ENCODE results near the gene RASSF7.

The RASSF7 gene

DNA sequence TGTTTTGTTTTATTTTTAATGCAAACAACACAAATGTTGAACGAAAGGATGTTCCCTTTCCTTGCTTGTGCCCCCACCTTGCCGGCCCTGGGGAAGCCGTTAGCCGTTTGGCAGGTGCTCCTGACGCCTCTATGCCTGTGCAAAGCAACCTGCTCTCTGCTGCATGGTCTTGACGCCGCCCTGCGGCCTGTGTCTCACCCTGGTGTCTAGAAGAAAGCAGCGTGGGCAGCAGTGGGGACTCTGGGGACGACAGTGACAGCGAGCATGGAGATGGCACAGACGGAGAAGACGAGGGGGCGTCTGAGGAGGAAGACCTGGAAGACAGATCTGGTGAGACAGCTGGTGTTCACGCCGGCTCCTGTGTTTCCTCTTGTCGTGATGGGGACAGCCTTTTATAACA lies 21.0 kb downstream of the RASSF7 start:
- H3K4me3 ChIP-seq (replicated peaks in 1 of 2; ENCODE audit: low read depth in 2 of 2, low read length in 2 of 2) = no peak overlapping the region
- TF ChIP-seq, protein P1, sequence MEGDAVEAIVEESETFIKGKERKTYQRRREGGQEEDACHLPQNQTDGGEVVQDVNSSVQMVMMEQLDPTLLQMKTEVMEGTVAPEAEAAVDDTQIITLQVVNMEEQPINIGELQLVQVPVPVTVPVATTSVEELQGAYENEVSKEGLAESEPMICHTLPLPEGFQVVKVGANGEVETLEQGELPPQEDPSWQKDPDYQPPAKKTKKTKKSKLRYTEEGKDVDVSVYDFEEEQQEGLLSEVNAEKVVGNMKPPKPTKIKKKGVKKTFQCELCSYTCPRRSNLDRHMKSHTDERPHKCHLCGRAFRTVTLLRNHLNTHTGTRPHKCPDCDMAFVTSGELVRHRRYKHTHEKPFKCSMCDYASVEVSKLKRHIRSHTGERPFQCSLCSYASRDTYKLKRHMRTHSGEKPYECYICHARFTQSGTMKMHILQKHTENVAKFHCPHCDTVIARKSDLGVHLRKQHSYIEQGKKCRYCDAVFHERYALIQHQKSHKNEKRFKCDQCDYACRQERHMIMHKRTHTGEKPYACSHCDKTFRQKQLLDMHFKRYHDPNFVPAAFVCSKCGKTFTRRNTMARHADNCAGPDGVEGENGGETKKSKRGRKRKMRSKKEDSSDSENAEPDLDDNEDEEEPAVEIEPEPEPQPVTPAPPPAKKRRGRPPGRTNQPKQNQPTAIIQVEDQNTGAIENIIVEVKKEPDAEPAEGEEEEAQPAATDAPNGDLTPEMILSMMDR (IDR thresholded peaks at IDR 0.05; ENCODE audit: low read depth, low read length) = no peak
- no peak for DNase-seq (ENCODE audit: low read depth in 2 of 2)

DNA sequence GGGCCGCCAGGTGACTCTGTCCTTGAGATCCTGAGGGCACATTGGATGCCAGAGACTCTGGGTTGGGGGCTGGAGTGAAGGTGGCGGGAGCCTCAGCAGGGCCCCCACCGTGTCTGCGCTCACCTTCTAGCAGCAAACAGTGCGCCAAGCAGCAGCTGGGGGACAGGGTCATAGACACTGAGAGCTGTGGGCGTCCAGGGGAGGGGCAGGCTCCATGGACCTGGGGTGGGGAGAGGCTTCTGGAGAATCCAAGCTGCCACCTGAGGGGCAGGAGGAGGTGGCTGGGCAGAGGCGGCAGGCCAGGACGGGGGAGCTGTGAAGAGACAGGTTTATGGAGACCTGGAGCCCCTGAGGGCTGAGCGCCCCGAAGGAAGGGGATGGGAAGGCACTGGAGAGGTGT lies 23.5 kb downstream of the RASSF7 start:
- no peak for DNase-seq (ENCODE audit: low read depth in 2 of 2)
- TF ChIP-seq, protein P1 (IDR thresholded peaks at IDR 0.05; ENCODE audit: low read depth, low read length) = no peak
- no peak overlapping the region for H3K4me3 ChIP-seq (replicated peaks in 1 of 2; ENCODE audit: low read depth in 2 of 2, low read length in 2 of 2)

DNA sequence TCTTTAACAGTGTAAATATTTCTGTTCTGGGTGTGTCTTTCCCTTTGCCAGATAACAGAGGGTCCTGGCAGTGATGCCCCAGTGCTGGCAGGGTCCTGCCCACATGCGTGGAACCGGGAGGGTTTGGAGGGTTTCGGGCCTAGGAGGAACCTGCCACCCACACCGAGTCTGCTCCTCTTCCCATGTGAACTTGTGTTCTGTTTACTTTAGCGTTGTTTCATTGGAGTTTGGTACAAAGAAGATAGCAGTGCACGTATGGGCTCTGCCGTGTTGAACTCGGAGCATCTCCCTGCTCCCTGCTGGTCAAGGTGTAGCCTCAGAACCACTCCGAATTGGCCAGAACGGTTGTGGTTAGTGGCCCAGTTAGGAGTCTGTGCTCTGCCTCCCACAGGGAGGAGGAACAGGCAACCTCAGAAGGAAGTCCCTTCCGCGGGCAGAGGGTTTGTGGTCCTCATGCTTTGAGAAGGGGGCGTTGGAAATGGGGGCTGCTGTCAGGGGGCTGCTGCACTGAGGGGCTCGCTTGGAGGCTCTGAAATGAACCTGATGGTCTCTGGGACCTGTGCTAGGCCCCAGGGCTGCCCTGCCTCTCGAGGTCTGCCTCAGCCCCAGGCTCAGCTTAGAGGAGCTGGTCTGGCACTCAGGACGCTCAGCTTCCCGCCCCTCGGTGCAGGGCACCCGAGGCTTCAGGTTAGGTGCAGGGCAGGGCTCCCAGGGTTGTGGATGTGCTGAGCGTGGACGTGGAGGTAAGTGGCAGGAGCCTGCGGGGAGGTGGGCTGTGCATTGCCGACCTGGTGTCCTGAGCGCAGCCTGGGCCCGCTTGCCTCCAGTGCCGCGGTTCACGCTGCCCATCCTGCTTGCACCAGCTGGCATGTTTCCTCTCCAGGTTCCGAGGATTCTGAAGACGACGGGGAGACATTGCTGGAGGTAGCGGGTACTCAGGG lies 25.9 kb downstream of the RASSF7 start:
- TF ChIP-seq, protein P1 (IDR thresholded peaks at IDR 0.05; ENCODE audit: low read depth, low read length) = no peak
- DNase-seq (ENCODE audit: low read depth in 2 of 2) = no peak
- H3K4me3 ChIP-seq (replicated peaks in 1 of 2; ENCODE audit: low read depth in 2 of 2, low read length in 2 of 2) = no peak overlapping the region

DNA sequence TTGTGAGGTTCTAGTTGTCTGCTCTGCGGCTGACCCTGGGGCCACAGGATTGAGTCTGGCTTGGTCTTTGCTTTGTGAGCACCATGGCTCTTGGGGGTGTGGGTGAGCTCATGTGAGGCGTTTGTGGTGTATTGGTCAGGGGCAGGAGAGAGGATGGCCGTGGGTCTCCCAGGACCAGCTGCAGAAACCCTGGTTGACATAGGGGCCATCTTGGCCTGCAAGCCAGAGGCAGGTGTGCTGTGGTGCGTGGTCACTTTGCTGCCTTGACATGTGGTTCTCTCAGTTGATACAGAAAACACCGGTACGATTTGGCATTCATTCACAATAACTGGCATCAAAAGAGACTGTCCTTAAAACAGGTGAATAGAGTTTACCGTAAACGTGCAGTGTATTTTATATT lies 26.8 kb downstream of the RASSF7 start:
- DNase-seq (ENCODE audit: low read depth in 2 of 2) = no peak
- TF ChIP-seq, protein P1 (IDR thresholded peaks at IDR 0.05; ENCODE audit: low read depth, low read length) = no peak
- H3K4me3 ChIP-seq (replicated peaks in 1 of 2; ENCODE audit: low read depth in 2 of 2, low read length in 2 of 2) = no peak overlapping the region

DNA sequence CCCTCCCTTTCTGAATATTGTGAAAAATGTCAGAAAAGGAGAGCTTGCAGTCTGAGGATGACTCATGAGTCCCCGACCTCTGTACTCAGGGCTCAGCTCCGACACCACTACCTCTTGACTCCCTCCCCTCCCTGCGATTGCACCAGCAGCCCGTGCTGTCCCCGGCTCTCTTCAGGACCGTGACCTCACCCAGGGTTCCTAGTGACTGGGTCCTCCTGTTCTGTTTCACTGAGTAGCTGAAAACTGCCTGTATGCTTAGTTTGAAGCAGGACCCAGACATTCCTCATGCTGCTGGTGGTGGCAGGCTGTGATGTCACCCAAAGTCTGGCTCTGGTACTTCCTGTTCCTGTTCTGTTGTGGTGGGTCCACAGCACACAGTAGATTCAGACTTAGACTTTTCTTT lies 27.2 kb downstream of the RASSF7 start:
- TF ChIP-seq, protein P1 (IDR thresholded peaks at IDR 0.05; ENCODE audit: low read depth, low read length) = no peak
- peak; percentile 66 to 86 for DNase-seq (ENCODE audit: low read depth in 2 of 2)
- H3K4me3 ChIP-seq (replicated peaks in 1 of 2; ENCODE audit: low read depth in 2 of 2, low read length in 2 of 2) = no peak overlapping the region

DNA sequence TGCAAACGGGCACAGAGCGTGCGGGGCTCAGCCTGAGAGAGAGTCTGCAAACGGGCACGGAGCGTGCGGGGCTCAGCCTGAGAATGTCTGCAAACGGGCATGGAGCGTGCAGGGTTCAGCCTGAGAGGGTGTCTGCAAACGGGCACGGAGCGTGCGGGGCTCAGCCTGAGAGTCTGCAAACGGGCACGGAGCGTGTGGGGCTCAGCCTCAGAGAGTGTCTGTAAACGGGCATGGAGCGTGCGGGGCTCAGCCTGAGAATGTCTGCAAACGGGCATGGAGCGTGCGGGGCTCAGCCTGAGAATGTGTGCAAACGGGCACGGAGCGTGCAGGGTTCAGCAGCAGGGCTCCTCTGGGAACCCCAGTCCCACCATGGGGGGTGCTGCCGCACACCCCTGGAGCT lies 29.0 kb downstream of the RASSF7 start:
- TF ChIP-seq, protein P1 (IDR thresholded peaks at IDR 0.05; ENCODE audit: low read depth, low read length) = no peak
- no peak overlapping the region for H3K4me3 ChIP-seq (replicated peaks in 1 of 2; ENCODE audit: low read depth in 2 of 2, low read length in 2 of 2)
- no peak for DNase-seq (ENCODE audit: low read depth in 2 of 2)

Data from cardiac fibroblast (primary cell).